MCF 10A (cell line): ENCODE results near the gene KRT15. TPM values are rescaled to one million over a fixed set of nuclear protein-coding genes. Genes with fewer than 3 reads are reported as not detected.
A peak's percentile ranks its signal among the peaks of the same experiment; 100 is the strongest.

ENCODE experiments used
- BruUV-seq: library from RNA; stranded (reverse); fragments of 400-500 nt; replicated peaks from 2 replicates; lab custom pipeline; 2021; lab: Mats Ljungman, UMichigan
- CTCF ChIA-PET: fragments of 300-600 bp; sonication (Branson Sonifier 250); formaldehyde crosslinking; extraction: SDS; loops from one replicate; lab custom pipeline; 2021; ENCODE audit warnings: antibody characterized with exemption, inconsistent platforms; lab: Yijun Ruan, JAX
- POLR2A ChIA-PET: fragments of 300-600, 350-650 bp; sonication (Branson Sonifier 250); formaldehyde crosslinking; extraction: SDS; loops from one replicate; lab custom pipeline; 2020; ENCODE audit warnings: antibody characterized with exemption, inconsistent platforms; lab: Yijun Ruan, JAX
- DNase-seq: peaks from one replicate; pipeline ENCODE4 v3.0.0-alpha.2; 2018; ENCODE audit not compliant: unreplicated experiment
- H3K27ac Mint-ChIP-seq: one replicate; pipeline ENCODE4 v1.8.0; 2022; ENCODE audit warnings: mild to moderate bottlenecking, low read depth, mixed read lengths; ENCODE audit not compliant: unreplicated experiment
- H3K27me3 Mint-ChIP-seq: one replicate; pipeline ENCODE4 v1.8.0; 2022; ENCODE audit warnings: mixed read lengths; ENCODE audit not compliant: insufficient read depth, unreplicated experiment
- H3K36me3 Mint-ChIP-seq: one replicate; pipeline ENCODE4 v1.8.0; 2022; ENCODE audit warnings: mild to moderate bottlenecking, moderate library complexity, mixed read lengths; ENCODE audit not compliant: insufficient read depth, unreplicated experiment
- H3K4me1 Mint-ChIP-seq: one replicate; pipeline ENCODE4 v1.8.0; 2022; ENCODE audit warnings: mixed read lengths; ENCODE audit not compliant: insufficient read depth, unreplicated experiment
- H3K4me3 Mint-ChIP-seq: one replicate; pipeline ENCODE4 v1.8.0; 2022; ENCODE audit warnings: mild to moderate bottlenecking, moderate library complexity, mixed read lengths; ENCODE audit not compliant: unreplicated experiment
- H3K9me3 Mint-ChIP-seq: one replicate; pipeline ENCODE4 v1.8.0; 2022; ENCODE audit warnings: mixed read lengths; ENCODE audit not compliant: unreplicated experiment
- CTCF ChIP-seq: fragments of 200-600 bp; IDR thresholded peaks from one replicate; pipeline ENCODE4 v1.8.0; 2022; ENCODE audit warnings: antibody characterized with exemption, mild to moderate bottlenecking; ENCODE audit not compliant: unreplicated experiment
- intact Hi-C: fragments of 100-400 bp; cut with micrococcal nuclease; formaldehyde crosslinking; loops from 2 replicates; pipeline ENCODE4 v1.14.1; 2022
- total RNA-seq: library from RNA; stranded (reverse); gene quantifications from 2 replicates; pipeline ENCODE4 v1.2.3, GENCODE V29; 2022

KRT15 gene
- total RNA-seq, 1 experiment from 2014 or later = 83.4 TPM

DNA sequence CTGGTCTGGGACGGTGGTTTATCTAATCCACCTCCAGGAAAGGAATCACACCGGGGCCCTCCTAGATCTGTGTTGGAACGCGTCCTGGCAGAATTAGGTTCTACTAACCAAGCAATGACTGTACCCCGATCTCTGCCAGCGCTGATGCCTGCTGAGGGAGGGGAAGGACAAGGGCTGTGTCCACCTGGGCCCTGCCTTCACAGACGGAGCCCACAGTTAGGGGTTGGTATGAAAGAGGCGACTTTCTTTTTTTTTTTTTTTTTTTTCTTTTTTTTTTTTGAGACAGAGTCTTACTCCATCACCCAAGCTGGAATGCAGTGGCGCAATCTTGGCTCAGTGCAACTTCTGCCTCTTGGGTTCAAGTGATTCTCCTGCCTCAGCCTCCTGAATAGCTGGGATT, 19.3 kb upstream of the KRT15 start:
- no peak overlapping the region for H3K4me3 Mint-ChIP-seq
- peak overlapping the region; percentile 49 for H3K27ac Mint-ChIP-seq
- BruUV-seq = no TSS peak
- H3K36me3 Mint-ChIP-seq = peaks cover 12% of the 10 kb centered on the region
- intact Hi-C loops = no loop called here
- no peaks in the 10 kb centered on the region for H3K9me3 Mint-ChIP-seq
- peak; percentile 66 for DNase-seq
- H3K27me3 Mint-ChIP-seq = no peaks in the 10 kb centered on the region
- CTCF ChIA-PET = interaction anchor here (5.1 kb wide), 1 partner anchor 12 kb away, joined by 44 read pairs; no protein-coding TSS in a partner anchor
- peaks cover 38% of the 10 kb centered on the region for H3K4me1 Mint-ChIP-seq
- no peak for TF ChIP-seq CTCF
- POLR2A ChIA-PET = interaction anchor here (0.6 to 1.3 kb wide), 5 partner anchors 8 to 576 kb away, joined by 3 to 4 read pairs (median 3); no protein-coding TSS in a partner anchor

DNA sequence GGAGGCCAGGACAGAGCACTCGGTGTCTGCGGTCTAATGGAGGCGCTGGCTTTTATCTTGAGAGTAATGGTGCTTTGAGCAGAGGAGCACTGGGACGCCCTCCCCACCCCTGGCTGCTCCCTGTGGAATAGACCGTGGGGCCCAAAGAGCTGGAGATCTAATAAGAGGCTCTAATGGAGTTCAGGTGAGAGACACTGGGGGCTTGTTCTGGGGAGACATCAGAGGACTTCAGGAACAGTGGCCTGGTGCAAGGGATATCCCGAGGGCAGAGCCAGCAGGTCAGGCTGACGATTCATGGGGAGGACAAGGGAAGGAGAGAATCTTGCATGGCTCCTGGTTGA, 18.9 kb upstream of the KRT15 start:
- no TSS peak for BruUV-seq
- H3K27ac Mint-ChIP-seq = peak overlapping the region; percentile 49
- POLR2A ChIA-PET = interaction anchor here (0.6 to 1.3 kb wide), 4 partner anchors 11 to 575 kb away, joined by 3 to 4 read pairs (median 3); no protein-coding TSS in a partner anchor

DNA sequence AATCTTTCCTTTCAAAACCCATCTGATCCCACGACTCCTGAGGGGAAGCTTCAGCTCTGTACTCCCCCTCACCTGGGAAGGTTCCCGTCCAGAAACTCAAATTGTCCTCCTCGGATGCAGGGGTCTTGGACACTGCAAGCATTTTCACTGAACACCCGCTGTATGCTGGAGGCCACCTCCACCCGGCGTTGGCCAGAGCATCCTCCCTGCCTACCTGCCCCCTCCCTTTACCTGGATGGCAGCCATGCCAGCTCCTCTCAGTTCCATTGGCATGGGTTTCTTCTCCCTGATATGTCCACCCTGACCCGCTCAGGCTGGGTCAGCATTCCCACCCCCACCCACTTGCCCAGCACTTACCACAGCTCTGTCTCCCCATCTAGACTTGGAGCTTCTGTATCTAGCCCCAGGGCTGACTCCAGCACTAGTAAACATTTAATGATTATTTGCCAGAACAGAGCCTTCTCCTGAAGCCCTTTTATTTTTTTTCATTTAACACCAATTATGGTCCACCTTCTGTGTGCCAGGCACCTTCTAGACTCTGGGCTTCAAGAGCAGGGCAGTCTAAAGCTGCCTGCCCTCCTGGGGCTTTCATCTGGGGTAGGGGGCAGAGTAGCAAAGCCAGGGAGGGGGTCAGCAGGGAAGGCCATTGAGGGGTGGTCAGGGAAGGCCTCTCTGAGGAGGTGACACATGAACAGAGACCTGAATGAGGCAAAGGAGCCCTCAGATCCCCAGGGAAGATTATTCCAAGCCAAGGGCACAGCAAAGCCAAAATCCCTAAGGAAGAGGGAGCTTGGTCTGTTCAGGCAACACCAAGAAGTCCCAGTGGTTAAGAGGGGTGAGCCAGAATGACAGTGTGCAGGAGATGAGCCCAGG, 18.3 kb upstream of the KRT15 start:
- H3K4me3 Mint-ChIP-seq = no peak overlapping the region
- peak overlapping the region; percentile 49 for H3K27ac Mint-ChIP-seq
- CTCF ChIA-PET = interaction anchor here (1.4 to 5.1 kb wide), 3 partner anchors 13 to 126 kb away, joined by 5 to 44 read pairs (median 5); no protein-coding TSS in a partner anchor
- H3K9me3 Mint-ChIP-seq = no peaks in the 10 kb centered on the region
- peaks cover 42% of the 10 kb centered on the region for H3K4me1 Mint-ChIP-seq
- no peak for TF ChIP-seq CTCF
- intact Hi-C loops = no loop called here
- POLR2A ChIA-PET = interaction anchor here (0.6 to 1.3 kb wide), 4 partner anchors 11 to 575 kb away, joined by 3 to 5 read pairs (median 4); partner anchors contain the start of gene KRT15
- H3K27me3 Mint-ChIP-seq = no peaks in the 10 kb centered on the region
- H3K36me3 Mint-ChIP-seq = peaks cover 12% of the 10 kb centered on the region
- no peak for DNase-seq
- no TSS peak for BruUV-seq

More for the DNA sequence above, 18.9 kb upstream of the KRT15 start:
- peaks cover 12% of the 10 kb centered on the region for H3K36me3 Mint-ChIP-seq
- DNase-seq = no peak
- CTCF ChIA-PET = interaction anchor here (5.1 kb wide), 1 partner anchor 12 kb away, joined by 44 read pairs; no protein-coding TSS in a partner anchor
- H3K27me3 Mint-ChIP-seq = no peaks in the 10 kb centered on the region
- TF ChIP-seq CTCF = no peak
- intact Hi-C loops = no loop called here
- H3K4me3 Mint-ChIP-seq = no peak overlapping the region
- peaks cover 42% of the 10 kb centered on the region for H3K4me1 Mint-ChIP-seq
- no peaks in the 10 kb centered on the region for H3K9me3 Mint-ChIP-seq
